Mammary epithelial cell (primary cell): ENCODE measurements around the gene HMG20B.

Experiments
- EZH2 ChIP-seq: IDR thresholded peaks from 2 replicates; pipeline ENCODE4 v1.6.1; 2012; ENCODE audit warnings: low read length, inconsistent platforms, borderline replicate concordance
- TF ChIP-seq, protein P1 (sequence below), 2 donors: IDR thresholded peaks in 1 of 2; conservative IDR thresholded peaks in 1 of 2; 2 replicates each; pipeline ENCODE4 v1.5.1; 2011 to 2012; ENCODE audit warnings: inconsistent platforms in 2 of 2, low read length in 2 of 2, mild to moderate bottlenecking in 2 of 2, control low read depth in 1 of 2, low read depth in 1 of 2; ENCODE audit not compliant: insufficient read depth in 1 of 2; ENCODE audit errors: extremely low read depth in 1 of 2

DNA sequence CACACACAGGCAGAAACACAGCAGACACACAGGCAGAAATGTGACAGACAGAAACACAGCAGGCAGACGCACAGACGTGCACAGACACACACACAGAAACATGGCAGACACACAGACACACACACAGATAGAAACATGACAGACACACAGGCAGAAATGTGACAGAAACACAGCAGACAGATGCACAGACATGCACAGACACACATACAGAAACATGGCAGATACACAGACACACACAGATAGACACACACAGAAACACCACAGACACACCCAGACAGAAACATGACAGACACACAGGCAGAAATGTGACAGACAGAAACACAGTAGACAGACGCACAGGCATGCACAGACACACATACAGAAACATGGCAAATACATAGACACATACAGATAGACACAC is 32.6 kb downstream of the HMG20B start:
- TF ChIP-seq, protein P1, sequence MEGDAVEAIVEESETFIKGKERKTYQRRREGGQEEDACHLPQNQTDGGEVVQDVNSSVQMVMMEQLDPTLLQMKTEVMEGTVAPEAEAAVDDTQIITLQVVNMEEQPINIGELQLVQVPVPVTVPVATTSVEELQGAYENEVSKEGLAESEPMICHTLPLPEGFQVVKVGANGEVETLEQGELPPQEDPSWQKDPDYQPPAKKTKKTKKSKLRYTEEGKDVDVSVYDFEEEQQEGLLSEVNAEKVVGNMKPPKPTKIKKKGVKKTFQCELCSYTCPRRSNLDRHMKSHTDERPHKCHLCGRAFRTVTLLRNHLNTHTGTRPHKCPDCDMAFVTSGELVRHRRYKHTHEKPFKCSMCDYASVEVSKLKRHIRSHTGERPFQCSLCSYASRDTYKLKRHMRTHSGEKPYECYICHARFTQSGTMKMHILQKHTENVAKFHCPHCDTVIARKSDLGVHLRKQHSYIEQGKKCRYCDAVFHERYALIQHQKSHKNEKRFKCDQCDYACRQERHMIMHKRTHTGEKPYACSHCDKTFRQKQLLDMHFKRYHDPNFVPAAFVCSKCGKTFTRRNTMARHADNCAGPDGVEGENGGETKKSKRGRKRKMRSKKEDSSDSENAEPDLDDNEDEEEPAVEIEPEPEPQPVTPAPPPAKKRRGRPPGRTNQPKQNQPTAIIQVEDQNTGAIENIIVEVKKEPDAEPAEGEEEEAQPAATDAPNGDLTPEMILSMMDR (conservative IDR thresholded peaks at IDR 0.05 in 1 of 2, IDR thresholded peaks at IDR 0.05 in 1 of 2; ENCODE audit: extremely low read depth in 1 of 2, insufficient read depth in 1 of 2, low read depth in 1 of 2, low read length in 2 of 2), result no peak
- TF ChIP-seq EZH2, result no peak
